ENCODE data around the gene SMIM17.

The SMIM17 gene

DNA sequence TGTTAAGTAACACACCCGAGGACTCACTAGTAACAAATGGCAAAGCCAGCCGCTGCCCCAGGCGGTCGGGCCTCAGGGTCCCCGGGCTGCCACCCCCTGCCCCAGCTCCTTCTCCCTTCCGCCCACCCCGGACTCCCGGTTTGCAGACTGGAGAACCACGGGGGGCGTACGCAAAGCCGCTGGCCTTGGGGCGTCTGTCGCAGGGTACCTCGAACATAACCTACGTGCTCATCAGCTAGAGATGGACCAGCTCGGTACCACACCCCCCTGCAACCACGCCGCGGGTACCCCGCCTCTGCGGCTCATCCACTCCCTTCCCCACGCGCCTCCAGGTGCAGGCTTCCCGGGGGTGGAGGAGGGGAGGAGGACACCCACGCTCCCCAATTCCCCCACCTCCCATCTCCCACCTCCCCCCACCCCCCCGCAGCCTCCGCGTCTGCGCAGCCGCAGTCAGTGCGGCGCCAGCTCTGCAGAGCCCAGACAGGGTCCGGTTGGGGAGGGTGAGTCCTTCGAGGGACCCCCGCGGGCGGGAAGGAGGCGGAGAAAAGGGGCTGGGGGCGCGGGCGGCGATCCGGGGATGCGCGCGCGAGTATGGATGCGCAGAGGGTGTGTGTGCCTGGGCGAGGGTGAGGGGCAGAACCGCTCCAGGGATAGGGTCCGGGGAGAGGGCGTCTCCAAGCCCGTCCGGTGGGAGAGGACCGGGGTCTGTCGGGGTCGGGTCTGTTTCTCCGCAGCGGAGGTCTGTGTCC is at the start of gene SMIM17:
TSS of gene SMIM17 (plus strand) at position 449 of the 749 bp plus-strand sequence. CDS start 2,509 bp downstream, outside the sequence.
- Mint-ChIP-seq H3K9me3 (peaks cover 67% of the 10 kb centered on the region), H3K27me3 (peaks cover 25% of the 10 kb centered on the region), H3K27ac (no peak within 1 kb of the TSS), H3K36me3 (ENCODE audit: low read depth) (peaks cover 34% of the 10 kb centered on the region), H3K4me3 (no peak within 1 kb of the TSS), H3K4me1 (ENCODE audit: low read depth) (no peaks in the 10 kb centered on the region)
- DNase-seq: no peak

DNA sequence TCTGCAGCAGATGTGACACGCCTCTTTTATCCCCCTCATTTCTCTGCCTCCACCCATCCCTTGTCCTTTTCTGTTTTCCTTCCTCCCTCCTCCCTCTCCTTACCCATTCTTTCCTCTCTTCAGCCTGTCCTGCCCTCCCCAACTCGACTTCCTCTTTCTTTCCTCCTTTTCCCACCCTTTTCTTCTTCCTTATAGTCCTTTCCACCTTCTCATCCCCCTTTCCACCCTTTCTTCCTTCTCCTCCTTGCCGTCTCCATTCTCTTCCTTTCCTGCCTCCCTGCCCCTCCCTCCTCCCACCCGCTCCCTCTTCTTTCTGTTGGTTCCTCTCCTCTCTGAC is 48.5 kb upstream of the SMIM17 start:
- no peak for DNase-seq
- peaks cover 10% of the 10 kb centered on the region for H3K4me1 Mint-ChIP-seq (ENCODE audit: low read depth)
- H3K27ac Mint-ChIP-seq: peak overlapping the region; percentile 37
- H3K4me3 Mint-ChIP-seq: peak overlapping the region; percentile 87
- peaks cover 52% of the 10 kb centered on the region for H3K9me3 Mint-ChIP-seq
- peaks cover 39% of the 10 kb centered on the region for H3K36me3 Mint-ChIP-seq (ENCODE audit: low read depth)
- H3K27me3 Mint-ChIP-seq: no peaks in the 10 kb centered on the region

DNA sequence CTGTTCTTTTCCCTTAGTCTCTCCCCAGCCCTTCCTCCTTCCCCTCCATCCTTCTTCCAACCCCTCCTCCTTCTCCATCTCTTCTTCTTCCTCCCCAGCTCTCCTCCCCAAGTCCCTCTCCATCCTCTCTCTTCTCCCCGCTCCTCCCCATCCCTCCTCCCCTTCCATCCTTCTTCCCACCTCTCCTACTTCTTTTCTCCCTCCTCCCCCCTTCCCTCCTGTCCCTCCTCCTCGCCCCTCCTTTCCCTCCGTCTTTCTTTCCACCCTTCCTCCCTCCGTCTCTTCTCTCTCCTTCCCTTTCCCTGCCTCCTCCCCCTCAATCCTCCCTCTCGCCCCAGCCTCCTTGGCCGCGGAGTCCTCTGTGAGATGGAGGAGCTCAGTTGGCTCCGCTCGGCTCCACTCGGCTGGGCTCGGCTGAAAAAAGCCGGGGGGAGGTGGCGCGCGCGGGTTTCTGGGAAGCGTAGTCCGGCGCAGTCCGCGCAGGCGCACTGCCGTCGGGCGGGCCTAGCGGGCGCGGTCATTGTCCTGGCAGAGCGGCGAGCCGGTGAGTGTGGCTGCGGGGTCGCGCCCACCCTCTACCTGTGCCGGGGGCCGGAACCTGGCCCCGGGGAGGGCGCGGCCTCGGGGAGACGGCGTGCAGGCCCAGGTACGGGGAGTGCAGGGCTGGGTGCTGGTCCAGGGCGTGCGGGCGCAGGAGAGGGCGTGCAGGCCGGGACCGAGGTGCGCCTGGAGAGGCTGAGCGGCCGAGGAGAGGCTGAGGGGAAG is 48.0 kb upstream of the SMIM17 start, which contains the start of gene ZNF71:
TSS of gene ZNF71 (plus strand) at position 520 of the 765 bp plus-strand sequence. CDS start 6,257 bp downstream, outside the sequence.
- H3K4me3 Mint-ChIP-seq: peak within 1 kb of the TSS; percentile 87
- DNase-seq: peak; percentile 92
- peaks cover 10% of the 10 kb centered on the region for H3K4me1 Mint-ChIP-seq (ENCODE audit: low read depth)
- H3K36me3 Mint-ChIP-seq (ENCODE audit: low read depth): peaks cover 44% of the 10 kb centered on the region
- no peaks in the 10 kb centered on the region for H3K27me3 Mint-ChIP-seq
- peaks cover 52% of the 10 kb centered on the region for H3K9me3 Mint-ChIP-seq
- peak within 1 kb of the TSS; percentile 87 for H3K27ac Mint-ChIP-seq

DNA sequence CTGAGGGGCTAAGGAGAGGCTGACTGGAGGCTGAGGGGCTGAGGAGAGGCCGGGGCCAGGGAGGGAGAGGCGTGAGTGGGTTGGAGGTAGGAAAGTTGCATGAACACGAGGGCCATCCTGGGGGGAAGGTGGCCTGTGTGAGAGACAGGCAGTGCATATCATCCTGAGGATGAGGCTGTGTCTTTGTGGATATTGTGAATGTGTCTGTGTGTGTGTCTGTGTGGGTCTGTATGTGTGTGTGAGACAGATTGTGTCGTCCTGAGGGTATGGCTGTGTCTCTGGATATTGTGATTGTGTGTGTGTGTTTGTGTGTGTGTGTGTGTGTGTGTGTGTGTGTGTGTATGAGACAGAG is 47.4 kb upstream of the SMIM17 start:
- peaks cover 51% of the 10 kb centered on the region for H3K9me3 Mint-ChIP-seq
- H3K4me1 Mint-ChIP-seq (ENCODE audit: low read depth): peaks cover 12% of the 10 kb centered on the region
- H3K4me3 Mint-ChIP-seq: peak overlapping the region; percentile 87
- DNase-seq: no peak
- H3K27me3 Mint-ChIP-seq: no peaks in the 10 kb centered on the region
- peaks cover 46% of the 10 kb centered on the region for H3K36me3 Mint-ChIP-seq (ENCODE audit: low read depth)
- peak overlapping the region; percentile 87 for H3K27ac Mint-ChIP-seq

GRCh38 chr19:56596676-56597075 is 46.3 kb upstream of the SMIM17 start:
- DNase-seq: no peak
- peaks cover 58% of the 10 kb centered on the region for H3K36me3 Mint-ChIP-seq (ENCODE audit: low read depth)
- peaks cover 13% of the 10 kb centered on the region for H3K4me1 Mint-ChIP-seq (ENCODE audit: low read depth)
- H3K27ac Mint-ChIP-seq: no peak overlapping the region
- peak overlapping the region; percentile 15 for H3K4me3 Mint-ChIP-seq
- H3K27me3 Mint-ChIP-seq: no peaks in the 10 kb centered on the region
- H3K9me3 Mint-ChIP-seq: peaks cover 54% of the 10 kb centered on the region

GRCh38 chr19:56597696-56598095 is 45.3 kb upstream of the SMIM17 start:
- Mint-ChIP-seq H3K27ac (no peak overlapping the region), H3K27me3 (no peaks in the 10 kb centered on the region), H3K36me3 (ENCODE audit: low read depth) (peaks cover 68% of the 10 kb centered on the region), H3K4me3 (no peak overlapping the region), H3K4me1 (ENCODE audit: low read depth) (peaks cover 13% of the 10 kb centered on the region), H3K9me3 (peaks cover 51% of the 10 kb centered on the region)
- DNase-seq: no peak

DNA sequence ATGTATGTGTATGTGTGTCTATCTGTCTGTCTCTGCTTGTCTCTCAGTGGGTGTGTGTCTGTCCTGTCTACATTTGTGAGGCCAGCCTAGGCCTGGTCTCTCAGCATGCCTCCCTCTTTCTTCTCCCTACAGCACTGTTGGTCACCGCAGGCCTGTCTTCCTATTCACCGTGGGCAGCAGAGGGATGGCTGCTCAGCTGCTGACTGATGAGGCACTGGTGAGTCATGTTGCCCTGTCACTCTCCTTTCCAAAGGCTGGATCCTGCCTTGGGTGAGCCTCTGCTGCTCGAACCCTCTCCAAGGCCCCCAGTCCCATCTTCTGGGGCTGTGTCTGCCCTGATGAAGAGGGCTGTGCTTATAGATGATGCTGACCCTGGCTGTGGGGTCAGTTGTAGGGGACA is 41.6 kb upstream of the SMIM17 start:
- no peak overlapping the region for H3K4me3 Mint-ChIP-seq
- peaks cover 60% of the 10 kb centered on the region for H3K9me3 Mint-ChIP-seq
- peaks cover 95% of the 10 kb centered on the region for H3K36me3 Mint-ChIP-seq (ENCODE audit: low read depth)
- H3K4me1 Mint-ChIP-seq (ENCODE audit: low read depth): peaks cover 3% of the 10 kb centered on the region
- H3K27ac Mint-ChIP-seq: no peak overlapping the region
- DNase-seq: no peak
- no peaks in the 10 kb centered on the region for H3K27me3 Mint-ChIP-seq

DNA sequence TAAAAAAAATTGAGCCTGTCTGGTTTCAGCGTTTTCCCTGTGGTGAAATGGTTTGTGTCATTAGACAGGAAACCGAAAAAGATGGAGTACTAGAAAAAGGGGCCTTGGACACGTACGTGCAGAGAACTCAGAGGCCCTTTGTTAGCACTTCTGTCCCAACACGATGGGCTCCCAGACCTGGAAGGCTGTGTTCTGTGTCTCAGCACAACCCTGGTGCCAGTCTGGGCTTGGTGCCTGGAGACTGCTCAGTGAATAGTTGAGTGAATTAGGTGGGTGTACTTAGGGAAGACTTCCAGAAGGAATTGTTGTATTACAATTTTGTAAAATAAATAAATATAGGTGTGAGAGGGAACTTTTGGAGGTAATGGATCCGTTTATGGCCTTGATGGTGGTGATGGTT is 39.1 kb upstream of the SMIM17 start:
- H3K27ac Mint-ChIP-seq: no peak overlapping the region
- H3K27me3 Mint-ChIP-seq: no peaks in the 10 kb centered on the region
- DNase-seq: no peak
- H3K36me3 Mint-ChIP-seq (ENCODE audit: low read depth): peaks cover 96% of the 10 kb centered on the region
- no peak overlapping the region for H3K4me3 Mint-ChIP-seq
- peaks cover 69% of the 10 kb centered on the region for H3K9me3 Mint-ChIP-seq
- peaks cover 3% of the 10 kb centered on the region for H3K4me1 Mint-ChIP-seq (ENCODE audit: low read depth)

- H3K27me3 Mint-ChIP-seq: no peaks in the 10 kb centered on the region
- no peak overlapping the region for H3K27ac Mint-ChIP-seq
- H3K9me3 Mint-ChIP-seq: peaks cover 73% of the 10 kb centered on the region
- peaks cover 97% of the 10 kb centered on the region for H3K36me3 Mint-ChIP-seq (ENCODE audit: low read depth)
- H3K4me3 Mint-ChIP-seq: no peak overlapping the region
- no peak for DNase-seq
- peaks cover 2% of the 10 kb centered on the region for H3K4me1 Mint-ChIP-seq (ENCODE audit: low read depth)
Observed at GRCh38 chr19:56608274-56608964, 34.5 kb upstream of the SMIM17 start.

- no peak overlapping the region for H3K27ac Mint-ChIP-seq
- DNase-seq: no peak
- peaks cover 97% of the 10 kb centered on the region for H3K36me3 Mint-ChIP-seq (ENCODE audit: low read depth)
- H3K9me3 Mint-ChIP-seq: peaks cover 81% of the 10 kb centered on the region
- H3K27me3 Mint-ChIP-seq: no peaks in the 10 kb centered on the region
- H3K4me1 Mint-ChIP-seq (ENCODE audit: low read depth): peaks cover 2% of the 10 kb centered on the region
- no peak overlapping the region for H3K4me3 Mint-ChIP-seq
Observed at GRCh38 chr19:56611288-56611687, 31.7 kb upstream of the SMIM17 start.

DNA sequence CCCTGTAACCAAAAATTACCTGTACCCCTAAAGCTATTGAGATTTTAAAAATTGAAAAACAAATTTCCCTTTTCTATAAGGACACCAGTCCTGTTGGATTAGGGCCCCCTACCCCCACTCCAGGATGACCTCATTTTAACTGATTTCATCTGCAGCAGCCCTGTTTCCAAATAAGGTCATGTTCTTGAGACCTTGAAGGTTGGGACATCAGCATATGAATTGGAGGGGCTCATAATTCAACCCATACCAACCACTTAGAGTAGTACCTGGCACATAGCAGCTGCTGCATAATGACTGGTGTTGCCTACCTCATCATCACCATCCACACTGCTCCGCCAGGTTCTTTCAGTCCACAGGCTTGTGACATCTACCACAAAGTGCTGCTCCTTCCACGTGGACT is 30.2 kb upstream of the SMIM17 start:
- H3K9me3 Mint-ChIP-seq: peaks cover 85% of the 10 kb centered on the region
- DNase-seq: no peak
- H3K27me3 Mint-ChIP-seq: no peaks in the 10 kb centered on the region
- peaks cover 97% of the 10 kb centered on the region for H3K36me3 Mint-ChIP-seq (ENCODE audit: low read depth)
- H3K4me3 Mint-ChIP-seq: no peak overlapping the region
- no peak overlapping the region for H3K27ac Mint-ChIP-seq
- H3K4me1 Mint-ChIP-seq (ENCODE audit: low read depth): peaks cover 2% of the 10 kb centered on the region

- Mint-ChIP-seq H3K27me3 (no peaks in the 10 kb centered on the region), H3K27ac (no peak overlapping the region), H3K36me3 (ENCODE audit: low read depth) (peaks cover 96% of the 10 kb centered on the region), H3K9me3 (peaks cover 84% of the 10 kb centered on the region), H3K4me3 (no peak overlapping the region), H3K4me1 (ENCODE audit: low read depth) (peaks cover 2% of the 10 kb centered on the region)
- no peak for DNase-seq
Observed at GRCh38 chr19:56613639-56614038, 29.3 kb upstream of the SMIM17 start.

- Mint-ChIP-seq H3K9me3 (peaks cover 85% of the 10 kb centered on the region), H3K27ac (no peak overlapping the region), H3K4me1 (ENCODE audit: low read depth) (no peaks in the 10 kb centered on the region), H3K36me3 (ENCODE audit: low read depth) (peaks cover 95% of the 10 kb centered on the region), H3K4me3 (no peak overlapping the region), H3K27me3 (no peaks in the 10 kb centered on the region)
- DNase-seq: no peak
Observed at GRCh38 chr19:56617531-56617930, 25.4 kb upstream of the SMIM17 start.

- peaks cover 95% of the 10 kb centered on the region for H3K36me3 Mint-ChIP-seq (ENCODE audit: low read depth)
- no peaks in the 10 kb centered on the region for H3K4me1 Mint-ChIP-seq (ENCODE audit: low read depth)
- no peak for DNase-seq
- peaks cover 79% of the 10 kb centered on the region for H3K9me3 Mint-ChIP-seq
- no peak overlapping the region for H3K4me3 Mint-ChIP-seq
- H3K27ac Mint-ChIP-seq: no peak overlapping the region
- H3K27me3 Mint-ChIP-seq: no peaks in the 10 kb centered on the region
Observed at GRCh38 chr19:56619121-56619520, 23.8 kb upstream of the SMIM17 start.

GRCh38 chr19:56622374-56622773 is 20.6 kb upstream of the SMIM17 start:
- Mint-ChIP-seq H3K4me1 (ENCODE audit: low read depth) (no peaks in the 10 kb centered on the region), H3K9me3 (peaks cover 64% of the 10 kb centered on the region), H3K27me3 (no peaks in the 10 kb centered on the region), H3K4me3 (no peak overlapping the region), H3K27ac (no peak overlapping the region), H3K36me3 (ENCODE audit: low read depth) (peaks cover 86% of the 10 kb centered on the region)
- DNase-seq: no peak
